AG04450 (cell line): ENCODE data around the gene GFM1. TPM values are rescaled to one million over a fixed set of nuclear protein-coding genes. Genes with fewer than 3 reads are reported as not detected.

ENCODE experiments used
- CTCF ChIA-PET: fragments of 300-600, 350-600 bp; formaldehyde crosslinking; extraction: SDS; loops from one replicate; lab custom pipeline; 2022; ENCODE audit warnings: antibody characterized with exemption, inconsistent platforms; lab: Charles Lee
- POLR2A ChIA-PET: fragments of 350-600 bp; formaldehyde crosslinking; extraction: SDS; loops from one replicate; lab custom pipeline; 2021; ENCODE audit warnings: antibody characterized with exemption, inconsistent platforms; lab: Yijun Ruan, JAX
- DNase-seq: peaks from one replicate; pipeline ENCODE4 v3.0.0-alpha.2; 2011; ENCODE audit warnings: low read depth, low spot score
- H3K27ac ChIP-seq: one replicate; pipeline ENCODE4 v1.5.1; 2012; ENCODE audit warnings: low read depth, low read length, control low read depth
- H3K27me3 ChIP-seq: one replicate; pipeline ENCODE4 v1.6.0; 2012; ENCODE audit warnings: low read length; ENCODE audit not compliant: control insufficient read depth, insufficient read depth
- H3K4me3 ChIP-seq: 2 replicates; pipeline ENCODE4 v1.5.1; 2011; ENCODE audit warnings: mild to moderate bottlenecking, low read depth, low read length, control low read depth
- H3K9me3 ChIP-seq: 2 replicates; pipeline ENCODE4 v1.5.1; 2012; ENCODE audit warnings: low read length; ENCODE audit not compliant: control insufficient read depth, insufficient read depth
- polyA plus RNA-seq: library from polyadenylated mRNA; depleted of rRNA; stranded (reverse); fragments of >200 nt; gene quantifications from 2 replicates; pipeline ENCODE4 v1.2.3, GENCODE V29; 2011
- TF ChIP-seq, protein P1 (sequence below): IDR thresholded peaks from 2 replicates; pipeline ENCODE4 v1.5.1; 2011; ENCODE audit warnings: low read depth, low read length, control low read depth, inconsistent platforms

Gene GFM1
- polyA plus RNA-seq, 1 experiment = 22.2 TPM

DNA sequence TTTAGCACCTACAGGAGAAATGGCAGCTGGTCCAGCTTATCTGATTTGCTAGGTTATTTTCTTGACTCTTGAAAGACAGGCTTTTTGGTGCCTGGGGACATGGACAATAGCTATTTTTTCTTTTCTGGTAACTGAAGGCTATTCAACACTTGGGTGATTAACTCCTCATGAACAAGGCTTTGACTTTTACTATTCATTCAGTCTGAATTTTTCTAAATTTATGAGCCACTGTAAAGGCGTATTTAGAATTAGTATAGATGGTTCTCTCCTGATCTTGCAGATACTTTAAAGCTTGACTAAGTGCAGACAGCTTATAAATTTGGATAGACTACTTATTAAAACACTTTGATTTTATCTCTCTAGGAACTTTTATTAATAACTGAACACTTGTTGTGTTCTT lies 18.4 kb upstream of the GFM1 start:
- POLR2A ChIA-PET = no interaction called here
- Histone ChIP-seq H3K9me3 (peaks cover 6% of the 10 kb centered on the region; the same call in 1 of the 2 replicates), H3K27ac (no peak overlapping the region), H3K27me3 (no peaks in the 10 kb centered on the region), H3K4me3 (no peak overlapping the region)
- TF ChIP-seq, protein P1, sequence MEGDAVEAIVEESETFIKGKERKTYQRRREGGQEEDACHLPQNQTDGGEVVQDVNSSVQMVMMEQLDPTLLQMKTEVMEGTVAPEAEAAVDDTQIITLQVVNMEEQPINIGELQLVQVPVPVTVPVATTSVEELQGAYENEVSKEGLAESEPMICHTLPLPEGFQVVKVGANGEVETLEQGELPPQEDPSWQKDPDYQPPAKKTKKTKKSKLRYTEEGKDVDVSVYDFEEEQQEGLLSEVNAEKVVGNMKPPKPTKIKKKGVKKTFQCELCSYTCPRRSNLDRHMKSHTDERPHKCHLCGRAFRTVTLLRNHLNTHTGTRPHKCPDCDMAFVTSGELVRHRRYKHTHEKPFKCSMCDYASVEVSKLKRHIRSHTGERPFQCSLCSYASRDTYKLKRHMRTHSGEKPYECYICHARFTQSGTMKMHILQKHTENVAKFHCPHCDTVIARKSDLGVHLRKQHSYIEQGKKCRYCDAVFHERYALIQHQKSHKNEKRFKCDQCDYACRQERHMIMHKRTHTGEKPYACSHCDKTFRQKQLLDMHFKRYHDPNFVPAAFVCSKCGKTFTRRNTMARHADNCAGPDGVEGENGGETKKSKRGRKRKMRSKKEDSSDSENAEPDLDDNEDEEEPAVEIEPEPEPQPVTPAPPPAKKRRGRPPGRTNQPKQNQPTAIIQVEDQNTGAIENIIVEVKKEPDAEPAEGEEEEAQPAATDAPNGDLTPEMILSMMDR = no peak
- CTCF ChIA-PET = interaction anchor here (0.5 to 1.3 kb wide), 2 partner anchors 56 to 101 kb away, joined by 3 to 4 read pairs; no protein-coding TSS in a partner anchor
- no peak for DNase-seq

DNA sequence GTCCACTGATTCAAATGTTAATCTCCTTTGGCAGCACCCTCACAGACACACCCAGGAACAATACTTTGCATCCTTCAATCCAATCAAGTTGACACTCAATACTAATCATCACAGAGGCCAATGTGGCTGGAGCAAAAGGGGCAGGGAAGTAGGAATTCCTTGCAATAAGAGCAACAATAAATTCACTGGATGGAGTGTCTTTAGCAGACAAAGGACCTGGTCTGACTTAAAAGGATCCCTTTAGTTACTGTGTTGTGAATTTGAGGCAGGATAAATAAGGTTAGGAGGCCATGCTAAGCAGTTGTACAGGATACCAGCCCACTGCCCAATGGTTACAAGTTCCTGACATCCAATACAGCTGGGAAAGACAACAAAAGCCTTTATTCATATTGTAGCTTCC lies 12.3 kb upstream of the GFM1 start:
- H3K4me3 ChIP-seq = no peak overlapping the region
- H3K27me3 ChIP-seq = no peaks in the 10 kb centered on the region
- no peak for DNase-seq
- ChIA-PET CTCF (no interaction called here), POLR2A (no interaction called here)
- no peaks in the 10 kb centered on the region for H3K9me3 ChIP-seq
- no peak overlapping the region for H3K27ac ChIP-seq
- TF ChIP-seq, protein P1 = no peak

DNA sequence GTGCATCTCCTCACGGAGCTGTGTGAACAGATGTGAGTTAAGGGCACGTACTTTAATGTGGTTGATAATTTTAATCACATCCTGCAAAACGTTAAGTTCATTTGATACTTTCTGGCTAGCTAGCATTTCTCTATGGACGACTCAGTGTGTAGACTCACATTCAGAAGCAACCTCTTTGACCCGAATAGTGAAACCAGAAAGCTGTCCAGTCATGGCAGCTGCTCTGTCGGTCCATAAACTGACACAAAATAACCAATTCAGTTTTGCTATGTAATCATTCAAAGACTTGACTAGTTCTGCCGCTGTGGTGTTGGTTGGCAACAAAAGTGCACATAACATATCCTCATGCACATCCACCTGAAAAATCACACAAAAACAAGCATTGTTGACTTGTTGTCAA lies 3.7 kb upstream of the GFM1 start:
- CTCF ChIA-PET = interaction anchor here (0.6 to 0.8 kb wide), 2 partner anchors 12 to 103 kb away, joined by 3 to 4 read pairs; no protein-coding TSS in a partner anchor
- no peak overlapping the region for H3K4me3 ChIP-seq
- H3K27ac ChIP-seq = no peak overlapping the region
- no peak for DNase-seq
- POLR2A ChIA-PET = no interaction called here
- TF ChIP-seq, protein P1 = no peak
- H3K27me3 ChIP-seq = no peaks in the 10 kb centered on the region
- H3K9me3 ChIP-seq = no peaks in the 10 kb centered on the region; the same call in 1 of the 2 replicates

DNA sequence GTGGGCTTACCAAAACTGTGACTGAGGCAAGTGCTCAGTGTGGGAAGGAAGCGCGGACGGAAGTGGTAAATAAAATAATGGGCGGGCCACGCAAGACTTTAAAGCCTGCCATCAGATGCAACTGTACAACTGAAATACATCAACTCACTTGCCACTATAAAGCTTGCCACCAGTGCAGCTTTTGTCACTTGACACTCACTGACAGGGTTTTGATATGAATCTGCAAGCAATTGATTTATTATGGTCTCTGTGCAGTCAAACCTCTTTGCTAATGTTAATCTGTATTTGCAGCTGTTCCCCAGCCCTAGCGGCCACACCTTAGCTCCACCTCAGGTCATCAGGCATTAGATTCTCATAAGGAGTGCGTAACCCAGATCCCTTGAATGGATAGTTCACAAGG lies 2.3 kb upstream of the GFM1 start:
- POLR2A ChIA-PET = no interaction called here
- DNase-seq = no peak
- no peaks in the 10 kb centered on the region; the same call in 1 of the 2 replicates for H3K9me3 ChIP-seq
- no peak overlapping the region for H3K4me3 ChIP-seq
- no peak overlapping the region for H3K27ac ChIP-seq
- no peaks in the 10 kb centered on the region for H3K27me3 ChIP-seq
- TF ChIP-seq, protein P1 = no peak
- CTCF ChIA-PET = interaction anchor here (0.5 to 1.9 kb wide), 4 partner anchors 17 to 1024 kb away, joined by 3 to 5 read pairs (median 3); no protein-coding TSS in a partner anchor

DNA sequence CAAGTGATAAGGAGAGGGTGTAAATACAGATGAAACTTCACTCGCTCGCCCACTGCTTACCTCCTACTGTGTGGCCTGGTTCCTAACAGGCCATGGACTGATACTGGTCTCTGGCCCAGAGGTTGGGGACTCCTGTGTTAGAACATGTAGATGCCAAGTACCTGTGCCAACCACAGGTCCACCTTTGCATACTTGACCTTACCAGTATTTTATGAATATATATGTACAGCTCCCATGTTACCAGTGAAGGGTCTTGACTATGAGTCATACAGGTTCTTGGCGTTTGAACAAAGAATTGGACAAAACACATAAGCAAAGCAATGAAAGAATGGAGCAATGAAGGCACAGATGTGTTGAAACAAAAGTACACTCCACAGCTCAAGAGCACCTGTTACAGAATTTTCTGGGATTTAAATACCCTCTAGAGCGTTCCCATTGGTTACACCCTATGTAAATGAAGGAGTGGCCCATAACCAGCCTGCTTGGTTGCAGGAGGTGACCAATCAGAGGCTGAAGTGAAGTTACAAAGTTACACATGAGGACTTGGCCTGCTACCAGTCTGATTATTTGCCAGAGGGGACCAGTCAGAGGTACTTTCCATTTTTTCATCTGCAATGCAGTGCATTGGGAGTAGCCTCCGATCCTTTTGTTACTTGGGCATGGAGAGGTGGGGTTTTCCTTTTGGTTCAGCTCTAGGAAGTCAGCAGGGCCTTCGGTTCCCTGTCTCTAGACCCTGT lies 1.7 kb upstream of the GFM1 start:
- ChIA-PET POLR2A (no interaction called here), CTCF (interaction anchor here (0.5 to 3.2 kb wide), 6 partner anchors 16 to 1025 kb away, joined by 3 to 20 read pairs (median 4); partner anchors contain the start of gene MFSD1)
- H3K27ac ChIP-seq = no peak overlapping the region
- H3K4me3 ChIP-seq = no peak overlapping the region
- DNase-seq = no peak
- TF ChIP-seq, protein P1 = no peak
- H3K27me3 ChIP-seq = no peaks in the 10 kb centered on the region
- H3K9me3 ChIP-seq = no peaks in the 10 kb centered on the region; the same call in 1 of the 2 replicates
